Occipital lobe (tissue), 2 donors: ENCODE results near the gene SPTLC3. TPM values are rescaled to one million over a fixed set of nuclear protein-coding genes. Genes with fewer than 3 reads are reported as not detected.

ENCODE experiments used
- DNase-seq: peaks from one replicate; lab custom pipeline; 2025; lab: John Stamatoyannopoulos, UW
- total RNA-seq: library from RNA; depleted of rRNA; stranded (reverse); fragments of >200 nt; gene quantifications from one replicate; pipeline ENCODE4 v1.2.3, GENCODE V29; 2014

SPTLC3 gene
- total RNA-seq, 1 donor from 2014 or later = 1.1 TPM

GRCh38 chr20:13094976-13095375 is 86.2 kb downstream of the SPTLC3 start:
- DNase-seq = no peak

DNA sequence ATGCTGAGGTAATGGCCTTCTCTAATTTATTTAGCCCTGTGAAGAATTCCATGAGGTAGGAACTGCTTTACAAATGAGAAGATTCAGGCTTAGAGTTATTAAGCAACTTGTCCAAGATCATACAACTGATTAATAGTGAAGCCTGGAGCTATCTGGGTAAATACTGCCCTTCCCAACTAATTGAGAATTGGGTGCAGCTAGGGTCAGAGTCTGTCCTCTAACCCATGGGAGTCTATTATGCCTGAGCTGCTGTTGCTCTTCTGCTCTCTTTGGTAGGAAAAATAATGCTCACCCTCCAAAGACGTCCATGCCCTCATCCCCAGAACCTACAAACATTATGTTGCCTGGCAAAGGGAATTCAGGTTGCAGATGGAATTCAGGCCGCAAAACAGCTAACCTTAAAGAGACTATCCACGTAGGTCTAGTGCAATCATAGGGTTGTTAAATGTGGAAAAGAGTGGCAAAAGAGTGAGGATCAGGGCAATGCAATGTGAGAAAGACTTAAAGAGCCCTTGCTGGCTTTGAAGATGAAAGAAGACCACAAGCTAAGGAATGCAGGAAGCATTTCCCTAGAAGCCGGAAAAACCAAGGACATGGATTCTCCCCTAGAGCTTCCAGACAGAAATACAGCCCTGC is 90.1 kb downstream of the SPTLC3 start:
- no peak for DNase-seq

GRCh38 chr20:13099676-13100075 is 90.9 kb downstream of the SPTLC3 start:
- DNase-seq = no peak

- DNase-seq = no peak
Measured at GRCh38 chr20:13101276-13101675, 92.5 kb downstream of the SPTLC3 start.

GRCh38 chr20:13101706-13102105 is 92.9 kb downstream of the SPTLC3 start:
- no peak for DNase-seq

GRCh38 chr20:13102237-13102636 is 93.5 kb downstream of the SPTLC3 start:
- DNase-seq = no peak

DNA sequence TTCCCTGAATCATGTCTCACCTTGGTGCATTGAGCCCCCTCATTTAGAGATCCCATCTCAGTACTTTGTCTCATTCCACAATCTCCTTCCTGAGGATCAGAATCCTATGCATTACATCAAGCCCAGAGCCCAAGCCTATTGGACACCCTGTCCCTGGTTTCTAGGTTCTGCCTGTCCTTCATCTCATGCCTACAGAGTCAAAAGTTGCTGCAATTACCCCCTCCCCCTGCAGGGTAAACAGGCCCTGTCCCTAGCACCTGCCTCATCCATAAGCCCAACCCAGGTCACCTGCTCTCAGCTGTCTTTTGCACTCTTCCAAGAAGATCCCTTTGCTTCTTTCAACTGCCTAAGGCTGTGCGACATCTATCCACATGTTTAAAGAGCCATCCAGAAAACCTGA is 93.9 kb downstream of the SPTLC3 start:
- DNase-seq = no peak

GRCh38 chr20:13105039-13105438 is 96.3 kb downstream of the SPTLC3 start:
- DNase-seq = no peak

GRCh38 chr20:13105864-13106457 is 97.2 kb downstream of the SPTLC3 start:
- no peak for DNase-seq

DNA sequence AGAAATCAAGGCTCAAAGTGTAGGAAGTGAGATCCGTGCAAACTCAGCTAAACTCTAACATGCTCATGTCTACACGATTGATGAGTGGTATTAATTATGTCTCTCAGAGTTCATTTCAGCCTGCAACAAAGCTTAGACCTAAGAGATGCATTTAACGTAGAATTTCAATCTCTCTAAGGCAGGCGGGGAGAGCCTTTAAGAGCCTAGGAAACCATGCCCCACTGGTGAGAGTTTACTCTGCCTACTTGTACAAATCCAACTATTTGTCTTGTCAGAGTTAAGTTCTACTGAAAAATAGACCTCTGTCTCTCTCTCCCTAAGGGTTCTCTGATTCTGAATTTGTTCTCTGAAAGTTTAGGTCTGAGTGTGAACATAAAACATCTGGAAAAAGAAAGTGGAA is 100.9 kb downstream of the SPTLC3 start:
- DNase-seq = no peak

- no peak for DNase-seq
Measured at GRCh38 chr20:13110796-13111195, 102.0 kb downstream of the SPTLC3 start.

- DNase-seq = no peak
Measured at GRCh38 chr20:13111249-13111911, 102.6 kb downstream of the SPTLC3 start.

DNA sequence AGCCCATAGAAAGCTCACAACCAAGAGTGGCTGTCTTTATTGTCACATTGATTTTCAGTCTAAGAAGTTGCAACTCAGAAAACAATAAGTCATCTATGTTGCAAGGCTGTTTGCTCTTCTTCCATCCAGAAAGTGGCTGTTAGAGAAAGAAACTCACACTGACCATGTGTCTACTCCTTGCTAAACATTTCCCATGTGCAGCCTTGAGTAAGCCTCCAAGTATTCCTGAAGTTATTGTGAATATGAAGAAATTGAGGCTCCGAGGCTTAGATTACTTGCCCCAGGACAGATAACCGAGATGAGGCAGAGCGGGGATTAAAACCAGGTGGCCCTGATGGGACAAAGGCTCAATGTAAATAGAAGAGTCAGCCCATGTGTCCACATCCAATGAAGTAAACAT is 105.0 kb downstream of the SPTLC3 start:
- no peak for DNase-seq

DNA sequence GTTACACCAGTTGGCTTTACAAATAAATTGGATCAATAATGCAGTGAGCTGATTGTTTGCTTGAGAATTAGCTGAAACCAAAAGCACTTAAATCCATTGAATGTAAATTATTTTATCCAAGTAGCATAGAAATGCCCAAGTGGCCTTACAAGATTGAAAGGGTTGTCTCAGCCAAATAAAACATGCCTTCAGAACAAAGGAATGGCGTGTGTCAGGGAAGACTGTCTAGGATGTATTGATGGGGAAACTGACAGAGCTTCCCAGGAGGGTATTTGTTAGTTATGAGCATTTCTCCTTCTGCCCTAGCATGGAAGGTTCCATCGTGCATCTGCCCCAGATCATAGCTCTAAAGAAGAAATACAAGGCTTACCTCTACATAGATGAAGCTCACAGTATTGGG is 108.4 kb downstream of the SPTLC3 start:
- no peak for DNase-seq

- DNase-seq = no peak
Measured at GRCh38 chr20:13118676-13119075, 109.9 kb downstream of the SPTLC3 start.

DNA sequence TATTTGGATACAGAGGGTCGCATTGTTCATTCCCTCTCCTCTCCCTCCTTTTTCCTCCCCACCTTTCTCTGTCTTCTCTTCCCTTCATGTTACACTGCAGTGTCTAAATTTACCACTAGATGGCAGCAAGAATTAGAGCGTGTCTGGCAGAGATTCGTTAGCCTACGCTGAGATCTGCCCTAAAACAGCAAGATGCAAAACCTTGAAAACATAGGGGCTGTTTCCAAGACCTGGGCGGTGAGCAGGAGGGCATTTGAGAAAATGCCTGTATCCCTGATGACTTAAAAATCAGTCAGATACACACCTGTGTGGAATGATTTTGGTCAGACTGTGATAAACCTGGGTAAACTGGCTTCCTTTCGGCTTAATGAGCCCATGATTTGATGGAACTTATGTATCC is 110.8 kb downstream of the SPTLC3 start:
- peak; percentile 11 for DNase-seq

DNA sequence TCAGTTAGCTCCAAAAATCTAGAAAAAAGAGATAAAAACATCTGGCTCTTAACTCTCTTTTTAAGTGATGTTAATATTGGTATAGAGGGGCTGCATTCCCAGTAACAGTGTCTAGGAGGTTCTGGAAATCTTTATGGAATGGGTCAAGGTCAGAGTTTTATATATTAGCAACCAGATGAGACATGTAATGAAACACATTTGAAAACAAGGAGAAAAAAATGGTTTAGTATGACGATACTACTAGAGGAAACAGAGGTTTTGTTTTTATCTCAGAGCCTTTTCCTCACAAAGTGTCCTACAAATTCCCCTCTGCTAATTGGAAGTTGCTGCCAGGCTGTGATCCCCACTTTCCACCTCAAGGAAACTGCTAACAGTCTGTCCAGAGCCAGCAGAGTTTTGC is 111.7 kb downstream of the SPTLC3 start:
- DNase-seq = no peak

DNA sequence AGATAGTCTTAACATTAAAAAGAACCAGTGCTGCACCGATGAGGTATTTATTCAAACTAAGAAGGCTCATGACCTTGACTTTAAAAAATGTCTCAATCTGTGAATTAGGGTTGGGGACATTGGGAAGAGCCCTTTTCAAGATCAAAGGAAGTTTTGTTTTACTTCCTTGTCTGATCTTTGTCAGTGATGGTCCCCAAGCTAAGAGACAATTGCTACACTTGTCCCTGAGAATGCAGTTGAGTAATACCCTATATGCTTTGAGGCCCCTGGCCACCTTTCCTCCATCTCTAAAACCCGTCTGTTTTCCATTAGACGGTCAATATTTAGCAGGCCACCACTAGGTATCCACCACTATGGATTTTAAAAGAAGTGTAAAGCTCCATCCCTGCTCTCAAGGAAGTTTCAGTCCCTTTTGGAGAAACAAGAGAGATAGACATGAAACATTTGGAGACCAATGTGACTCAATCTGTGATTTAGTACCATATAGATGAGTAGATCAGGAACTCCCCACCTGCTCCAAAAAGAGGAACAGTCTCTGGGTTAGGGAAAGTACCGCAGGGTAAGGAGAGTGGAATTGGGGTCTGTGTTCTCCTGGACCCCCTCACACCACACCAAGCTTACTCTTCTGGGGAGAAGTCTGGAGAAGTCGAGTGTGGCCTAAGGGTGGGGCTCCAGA is 113.2 kb downstream of the SPTLC3 start:
- no peak for DNase-seq

DNA sequence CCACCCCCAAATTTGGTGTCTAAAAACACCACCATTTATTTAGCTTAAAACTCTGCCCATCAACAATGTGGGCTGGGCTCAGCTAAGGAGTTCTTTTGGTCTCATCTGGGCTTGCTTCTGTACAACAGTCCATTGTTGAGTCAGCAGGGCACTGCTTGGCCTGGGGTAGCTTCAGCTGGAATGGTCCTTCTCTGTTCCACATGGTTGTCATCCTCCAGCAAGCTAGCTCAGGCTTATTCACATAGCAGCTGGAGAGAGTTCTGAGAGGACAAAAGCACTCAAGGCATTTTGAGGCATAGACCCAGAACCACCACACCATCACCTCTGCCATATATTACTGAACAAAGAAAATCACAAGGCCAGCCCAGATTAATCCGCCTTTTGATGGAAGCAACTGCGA is 116.7 kb downstream of the SPTLC3 start:
- DNase-seq = no peak

- DNase-seq = no peak
Measured at GRCh38 chr20:13128173-13128572, 119.4 kb downstream of the SPTLC3 start.

DNA sequence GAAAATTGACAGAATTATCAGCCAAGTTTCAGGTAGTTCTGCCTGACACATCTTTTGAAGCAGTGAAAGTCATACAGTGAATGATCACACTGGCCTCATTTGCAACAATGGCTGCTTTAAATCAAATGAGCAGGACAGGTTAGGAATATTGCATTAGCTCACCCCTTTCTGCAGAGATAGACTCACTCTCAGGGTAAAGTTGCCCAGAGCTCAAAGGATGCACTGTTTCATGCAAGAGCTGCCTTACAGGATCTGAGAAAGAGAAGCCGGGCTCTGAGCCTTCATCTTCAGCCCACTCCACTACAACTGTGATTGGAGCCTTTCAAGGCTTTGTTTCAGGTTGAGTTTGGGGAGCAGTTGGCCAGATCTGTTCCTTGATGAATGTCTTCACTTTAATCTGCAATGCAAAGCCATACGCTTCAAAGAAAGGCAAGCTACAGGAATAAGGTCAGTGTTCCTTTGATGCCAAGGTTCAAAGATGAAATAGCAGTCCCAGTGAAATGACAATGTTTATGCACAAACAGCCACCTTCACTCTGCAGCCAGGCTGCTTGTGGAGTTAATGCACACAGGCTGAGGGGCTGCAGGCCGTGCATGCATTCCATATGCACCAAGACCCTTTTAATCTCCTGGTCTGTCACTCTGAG is 121.4 kb downstream of the SPTLC3 start:
- no peak for DNase-seq

GRCh38 chr20:13130707-13131103 is 121.9 kb downstream of the SPTLC3 start:
- no peak for DNase-seq
